Measurements from ENCODE around the gene KIAA1217. TPM values are rescaled to one million over a fixed set of nuclear protein-coding genes. Genes with fewer than 3 reads are reported as not detected.

The KIAA1217 gene
- total and polyA plus RNA-seq, 2 of the 4 experiments (the other 2 are of a cell fraction), result 3.4 to 4.4 TPM

GRCh38 chr10:24396396-24396795 is 187.5 kb downstream of the KIAA1217 start:
- H2AFZ ChIP-seq (replicated peaks; ENCODE audit: low read length, poor library complexity), result no peak overlapping the region
- no peak overlapping the region for H2AK5ac ChIP-seq (ENCODE audit: low read depth, low read length)
- intact Hi-C loops (cut with micrococcal nuclease), result no loop called here
- no peak overlapping the region for H2AK9ac ChIP-seq (replicated peaks; ENCODE audit: low read depth, low read length, poor library complexity)
- H4K20me1 ChIP-seq (ENCODE audit: insufficient read depth, low read length), result no peaks in the 10 kb centered on the region
- H2BK5ac ChIP-seq (ENCODE audit: low read depth, low read length, poor library complexity, severe bottlenecking), result no peak overlapping the region
- H3K27ac ChIP-seq (ENCODE audit: insufficient read depth, low read length), result no peak overlapping the region
- TF ChIP-seq SMC3 (IDR thresholded peaks at IDR 0.05; ENCODE audit: low read depth, low read length) (0 out of 2 replicates have a peak, but pooled peaks have one; percentile 21), CEBPB (IDR thresholded peaks at IDR 0.05; ENCODE audit: low read depth, low read length) (no peak), RAD21 (IDR thresholded peaks at IDR 0.05; ENCODE audit: low read length) (0 out of 2 replicates have a peak, but pooled peaks have one; percentile 14), USF2 (IDR thresholded peaks at IDR 0.05; ENCODE audit: low read depth, low read length) (no peak), CHD1 (IDR thresholded peaks at IDR 0.05; ENCODE audit: low read depth, low read length) (no peak), BHLHE40 (IDR thresholded peaks at IDR 0.05; ENCODE audit: low read depth, low read length) (no peak), RCOR1 (IDR thresholded peaks at IDR 0.05; ENCODE audit: insufficient replicate concordance, low read length) (no peak), RFX5 (IDR thresholded peaks at IDR 0.05; ENCODE audit: low read depth, low read length) (no peak), POLR2A (IDR thresholded peaks at IDR 0.05; ENCODE audit: low read depth, low read length) (no peak), MXI1 (IDR thresholded peaks at IDR 0.05; ENCODE audit: borderline replicate concordance, low read depth, low read length) (no peak), MAFK (IDR thresholded peaks at IDR 0.05; ENCODE audit: low read depth, low read length) (no peak), CTCF (conservative IDR thresholded peaks at IDR 0.05; ENCODE audit: low read depth, low read length) (peak; percentile 26), NFE2L2 (IDR thresholded peaks at IDR 0.05; ENCODE audit: low read depth, low read length) (no peak), MAZ (IDR thresholded peaks at IDR 0.05; ENCODE audit: borderline replicate concordance, low read depth, low read length) (no peak), FOS (IDR thresholded peaks at IDR 0.05; ENCODE audit: low read depth, low read length) (no peak), ELK1 (IDR thresholded peaks at IDR 0.05; ENCODE audit: borderline replicate concordance, low read depth, low read length) (no peak)
- H3K27me3 ChIP-seq (ENCODE audit: control insufficient read depth, insufficient read depth, low read length), result peaks cover 22% of the 10 kb centered on the region
- H3K4ac ChIP-seq (ENCODE audit: low read depth, low read length), result no peak overlapping the region
- no TSS peak for BruUV-seq (replicated peaks)
- peak; percentile 42; the same call in 1 of the 2 replicates for ATAC-seq (ENCODE audit: low read depth)
- no peak for DNase-seq
- H3K4me2 ChIP-seq (ENCODE audit: low read depth, low read length), result no peak overlapping the region
- H4K91ac ChIP-seq (ENCODE audit: insufficient read depth, low read depth, low read length), result no peak overlapping the region
- dilution Hi-C loops (cut with HindIII; ENCODE audit: low sequenced_read_pairs, unreplicated experiment), result no loop called here
- no peak overlapping the region for H3K4me3 ChIP-seq (ENCODE audit: insufficient read depth, low read depth, low read length)
- H3K18ac ChIP-seq (ENCODE audit: low read depth, low read length), result no peak overlapping the region
- no peak overlapping the region for H3K14ac ChIP-seq (replicated peaks; ENCODE audit: low read depth, low read length)
- no peak overlapping the region for H3K23ac ChIP-seq (ENCODE audit: low read depth, low read length)
- in situ Hi-C loops (cut with MboI; ENCODE audit: low sequenced_read_pairs), result no loop called here
- ChIA-PET CTCF (no interaction called here), POLR2A (ENCODE audit: unreplicated experiment) (no interaction called here)
- H3K79me1 ChIP-seq (ENCODE audit: low read depth in 1 of 2, low read length in 2 of 2), result no peaks in the 10 kb centered on the region
- WGBS, 2 experiments (ENCODE audit: extremely low coverage in 2 of 2, insufficient read length in 1 of 2), result 70 to 100% methylated on average over 1 to 4 of the region's 4 CpGs
- H3K4me1 ChIP-seq (ENCODE audit: control insufficient read depth, insufficient read depth, low read length), result no peaks in the 10 kb centered on the region
- H2BK15ac ChIP-seq (ENCODE audit: low read depth, low read length), result no peak overlapping the region
- H4K8ac ChIP-seq (ENCODE audit: low read depth in 2 of 2, low read length in 2 of 2), result no peak overlapping the region
- no peak overlapping the region for H3K56ac ChIP-seq (ENCODE audit: extremely low read depth, insufficient read depth, low read length)
- no peaks in the 10 kb centered on the region for H3K9me1 ChIP-seq (ENCODE audit: insufficient read depth, low read length)
- H3K9ac ChIP-seq (ENCODE audit: low read depth, low read length), result no peak overlapping the region
- H3K9me3 ChIP-seq (ENCODE audit: control insufficient read depth, insufficient read depth, low read length), result no peaks in the 10 kb centered on the region
- H2BK120ac ChIP-seq (ENCODE audit: low read depth, low read length), result no peak overlapping the region
- H3K36me3 ChIP-seq (ENCODE audit: control insufficient read depth, insufficient read depth, low read length), result no peaks in the 10 kb centered on the region
- H2BK20ac ChIP-seq (ENCODE audit: low read depth, low read length), result no peak overlapping the region
- no peak overlapping the region for H4K5ac ChIP-seq (ENCODE audit: low read depth, low read length)
